CD4-positive, alpha-beta T cell (primary cell): ENCODE measurements around the gene CLDN34. TPM values are rescaled to one million over a fixed set of nuclear protein-coding genes. Genes with fewer than 3 reads are reported as not detected.

ENCODE experiments used
- ATAC-seq: fragments of 200-7000 bp; cut with Tn5 transposase; one replicate; pipeline ENCODE4 v1.10.0; 2022; ENCODE audit warnings: mild to moderate bottlenecking; ENCODE audit not compliant: poor library complexity
- CTCF ChIA-PET: fragments of 350-600 bp; sonication (Branson Sonifier 250); formaldehyde crosslinking; loops from one replicate; lab custom pipeline; 2021; ENCODE audit warnings: antibody characterized with exemption, inconsistent platforms; lab: Charles Lee
- POLR2A ChIA-PET: fragments of 350-600 bp; sonication (Branson Sonifier 250); formaldehyde crosslinking; loops from one replicate; lab custom pipeline; 2021; ENCODE audit warnings: antibody characterized with exemption, inconsistent platforms; lab: Charles Lee
- DNase-seq, 14 experiments: peaks; one replicate each; pipeline ENCODE4 v3.0.0-alpha.2; 2013 to 2020; ENCODE audit warnings: mixed read lengths in 2 of 14
- H3K27ac ChIP-seq, 2 donors: one replicate each; pipeline versions ENCODE4 v1.5.1 to v1.7.0; 2013; ENCODE audit warnings: low read length in 2 of 2, low read depth in 1 of 2, mild to moderate bottlenecking in 1 of 2
- H3K27me3 ChIP-seq, 2 experiments: 1 replicate in 1 of 2; 2 replicates in 1 of 2; pipeline versions ENCODE4 v1.6.1 to v1.7.0; 2013; ENCODE audit warnings: low read length in 2 of 2, control low read depth in 1 of 2, mild to moderate bottlenecking in 1 of 2, moderate library complexity in 1 of 2; ENCODE audit not compliant: insufficient read depth in 2 of 2, control insufficient read depth in 1 of 2
- H3K36me3 ChIP-seq: one replicate; pipeline ENCODE4 v1.6.1; 2013; ENCODE audit warnings: low read length, control low read depth; ENCODE audit not compliant: insufficient read depth
- H3K4me1 ChIP-seq: one replicate; pipeline ENCODE4 v1.6.1; 2013; ENCODE audit warnings: low read length, control low read depth; ENCODE audit not compliant: insufficient read depth
- H3K4me3 ChIP-seq: one replicate; pipeline ENCODE4 v1.5.1; 2013; ENCODE audit warnings: mild to moderate bottlenecking, low read length, moderate library complexity
- H3K9me3 ChIP-seq, 2 experiments: 1 replicate in 1 of 2; 2 replicates in 1 of 2; pipeline versions ENCODE4 v1.6.1 to v1.7.0; 2013; ENCODE audit warnings: low read length in 2 of 2, mild to moderate bottlenecking in 2 of 2, control low read depth in 1 of 2, moderate library complexity in 1 of 2; ENCODE audit not compliant: control insufficient read depth in 1 of 2, insufficient read depth in 1 of 2
- H3K27ac Mint-ChIP-seq: one replicate; pipeline ENCODE4 v1.8.0; 2020; ENCODE audit warnings: mixed read lengths
- H3K27me3 Mint-ChIP-seq: one replicate; pipeline ENCODE4 v1.8.0; 2021; ENCODE audit warnings: mixed read lengths
- H3K36me3 Mint-ChIP-seq: one replicate; pipeline ENCODE4 v1.8.0; 2021; ENCODE audit warnings: low read depth, mixed read lengths
- H3K4me1 Mint-ChIP-seq: one replicate; pipeline ENCODE4 v1.8.0; 2021; ENCODE audit warnings: low read depth, mixed read lengths
- H3K4me3 Mint-ChIP-seq: one replicate; pipeline ENCODE4 v1.8.0; 2020; ENCODE audit warnings: mild to moderate bottlenecking, mixed read lengths
- H3K9me3 Mint-ChIP-seq: one replicate; pipeline ENCODE4 v1.8.0; 2020; ENCODE audit warnings: mixed read lengths
- intact Hi-C, 2 experiments: fragments of 100-400 bp; cut with DNase I in 1 of 2; cut with micrococcal nuclease in 1 of 2; formaldehyde crosslinking; loops; one replicate each; pipeline versions ENCODE4 v1.15.1 to v1.9.0; 2023 to 2025; cut with DNase I, micrococcal nuclease
- total RNA-seq, 174 experiments: library from RNA in 2 of 174; stranded (reverse) in 2 of 174; gene quantifications; one replicate each; pipeline ENCODE4 v1.2.3 and lab custom pipeline; 2021 to 2026
- TF ChIP-seq, protein P1 (sequence below): fragments of 200-600 bp; IDR thresholded peaks from one replicate; pipeline ENCODE4 v1.8.0; 2022; ENCODE audit warnings: antibody characterized with exemption, mild to moderate bottlenecking

The CLDN34 gene
- total RNA-seq, 2 experiments from 2014 or later: not detected

DNA sequence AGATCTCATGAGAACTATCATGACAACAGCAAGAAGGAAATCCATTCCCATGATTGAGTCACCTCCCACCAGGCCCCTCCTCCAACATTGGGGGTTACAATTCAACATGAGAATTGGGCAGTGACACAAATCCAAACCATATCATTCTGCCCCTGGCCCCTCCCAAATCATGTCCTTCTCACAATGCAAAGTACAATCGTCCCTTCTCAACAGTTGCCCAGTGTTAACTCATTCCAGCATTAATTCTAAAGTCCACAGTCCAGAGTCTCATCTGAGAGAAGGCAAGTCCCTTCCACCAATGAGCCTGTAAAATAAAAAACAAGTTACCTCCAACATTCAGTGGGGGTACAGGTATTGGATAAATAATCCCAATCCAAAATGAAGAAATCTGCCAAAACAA is 14.9 kb upstream of the CLDN34 start:
- H3K9me3 ChIP-seq: peaks cover 0 to 8% of the 10 kb centered on the region in 2 experiments
- Mint-ChIP-seq H3K4me3 (no peak overlapping the region), H3K36me3 (no peaks in the 10 kb centered on the region), H3K9me3 (no peaks in the 10 kb centered on the region), H3K4me1 (no peaks in the 10 kb centered on the region), H3K27ac (no peak overlapping the region), H3K27me3 (peaks cover 10% of the 10 kb centered on the region)
- intact Hi-C loops: no loop called here
- no peak overlapping the region for H3K4me3 ChIP-seq
- H3K36me3 ChIP-seq: no peaks in the 10 kb centered on the region
- H3K27ac ChIP-seq: no peak overlapping the region
- no peaks in the 10 kb centered on the region for H3K4me1 ChIP-seq
- ChIA-PET POLR2A (no interaction called here), CTCF (no interaction called here)
- TF ChIP-seq, protein P1, sequence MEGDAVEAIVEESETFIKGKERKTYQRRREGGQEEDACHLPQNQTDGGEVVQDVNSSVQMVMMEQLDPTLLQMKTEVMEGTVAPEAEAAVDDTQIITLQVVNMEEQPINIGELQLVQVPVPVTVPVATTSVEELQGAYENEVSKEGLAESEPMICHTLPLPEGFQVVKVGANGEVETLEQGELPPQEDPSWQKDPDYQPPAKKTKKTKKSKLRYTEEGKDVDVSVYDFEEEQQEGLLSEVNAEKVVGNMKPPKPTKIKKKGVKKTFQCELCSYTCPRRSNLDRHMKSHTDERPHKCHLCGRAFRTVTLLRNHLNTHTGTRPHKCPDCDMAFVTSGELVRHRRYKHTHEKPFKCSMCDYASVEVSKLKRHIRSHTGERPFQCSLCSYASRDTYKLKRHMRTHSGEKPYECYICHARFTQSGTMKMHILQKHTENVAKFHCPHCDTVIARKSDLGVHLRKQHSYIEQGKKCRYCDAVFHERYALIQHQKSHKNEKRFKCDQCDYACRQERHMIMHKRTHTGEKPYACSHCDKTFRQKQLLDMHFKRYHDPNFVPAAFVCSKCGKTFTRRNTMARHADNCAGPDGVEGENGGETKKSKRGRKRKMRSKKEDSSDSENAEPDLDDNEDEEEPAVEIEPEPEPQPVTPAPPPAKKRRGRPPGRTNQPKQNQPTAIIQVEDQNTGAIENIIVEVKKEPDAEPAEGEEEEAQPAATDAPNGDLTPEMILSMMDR: no peak
- no peak for DNase-seq
- H3K27me3 ChIP-seq: no peaks in the 10 kb centered on the region
- no peak for ATAC-seq

DNA sequence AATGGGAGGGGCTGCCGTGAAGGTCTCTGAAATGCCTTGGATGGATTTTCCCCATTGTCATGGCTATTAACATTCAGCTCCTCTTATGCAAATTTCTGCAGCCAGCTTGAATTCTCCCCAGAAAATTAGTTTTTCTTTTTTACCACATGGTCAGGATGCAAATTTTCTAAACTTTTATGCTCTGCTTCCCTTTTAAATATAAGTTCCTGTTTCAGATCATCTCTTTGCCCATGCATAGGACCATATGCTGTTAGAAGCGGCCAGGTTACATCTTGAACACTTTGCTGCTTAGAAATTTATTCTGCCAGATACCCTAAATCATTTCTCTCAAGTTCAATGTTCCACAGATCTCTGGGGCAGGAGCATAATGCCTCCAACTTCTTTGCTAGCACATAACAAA is 13.8 kb upstream of the CLDN34 start:
- H3K27me3 ChIP-seq: no peaks in the 10 kb centered on the region
- ChIA-PET POLR2A (no interaction called here), CTCF (no interaction called here)
- no peak overlapping the region for H3K27ac Mint-ChIP-seq
- TF ChIP-seq, protein P1: no peak
- intact Hi-C loops: no loop called here
- peaks cover 0 to 8% of the 10 kb centered on the region in 2 experiments for H3K9me3 ChIP-seq
- no peak for DNase-seq
- ATAC-seq: no peak
- H3K27me3 Mint-ChIP-seq: peaks cover 5% of the 10 kb centered on the region
- no peak overlapping the region for H3K4me3 ChIP-seq
- H3K4me1 ChIP-seq: no peaks in the 10 kb centered on the region
- H3K4me3 Mint-ChIP-seq: no peak overlapping the region
- no peak overlapping the region for H3K27ac ChIP-seq
- no peaks in the 10 kb centered on the region for H3K9me3 Mint-ChIP-seq
- H3K36me3 ChIP-seq: no peaks in the 10 kb centered on the region
- H3K36me3 Mint-ChIP-seq: no peaks in the 10 kb centered on the region
- no peaks in the 10 kb centered on the region for H3K4me1 Mint-ChIP-seq

DNA sequence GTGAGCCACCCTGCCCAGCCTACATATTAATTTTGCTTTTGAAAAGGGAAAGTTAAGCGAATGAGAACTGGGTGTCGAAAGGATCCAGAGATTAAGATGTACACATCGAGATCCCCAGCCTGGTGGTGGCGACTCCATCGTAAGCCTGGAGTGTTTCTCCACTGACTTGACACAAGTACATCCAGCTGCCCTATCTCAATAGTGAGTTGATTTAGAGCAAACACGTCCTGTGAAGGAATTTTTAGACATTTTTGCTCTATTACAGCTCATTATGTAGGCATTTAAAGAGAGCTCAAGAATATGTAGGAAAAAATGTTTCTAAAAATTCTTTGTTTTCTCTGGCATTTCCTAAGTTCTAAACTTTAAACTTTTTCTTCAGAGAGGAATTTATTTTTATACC is 11.7 kb upstream of the CLDN34 start:
- POLR2A ChIA-PET: no interaction called here
- Mint-ChIP-seq H3K4me3 (no peak overlapping the region), H3K36me3 (no peaks in the 10 kb centered on the region), H3K27ac (no peak overlapping the region), H3K27me3 (peaks cover 5% of the 10 kb centered on the region), H3K4me1 (no peaks in the 10 kb centered on the region), H3K9me3 (no peaks in the 10 kb centered on the region)
- H3K27ac ChIP-seq: no peak overlapping the region
- intact Hi-C loops: no loop called here
- H3K4me1 ChIP-seq: no peaks in the 10 kb centered on the region
- H3K9me3 ChIP-seq: peaks cover 0 to 8% of the 10 kb centered on the region in 2 experiments
- CTCF ChIA-PET: no interaction called here
- H3K36me3 ChIP-seq: no peaks in the 10 kb centered on the region
- no peaks in the 10 kb centered on the region for H3K27me3 ChIP-seq
- ATAC-seq: no peak
- DNase-seq: no peak
- H3K4me3 ChIP-seq: no peak overlapping the region
- TF ChIP-seq, protein P1: no peak
